ENCODE data around the gene CERS6.

Gene CERS6

DNA sequence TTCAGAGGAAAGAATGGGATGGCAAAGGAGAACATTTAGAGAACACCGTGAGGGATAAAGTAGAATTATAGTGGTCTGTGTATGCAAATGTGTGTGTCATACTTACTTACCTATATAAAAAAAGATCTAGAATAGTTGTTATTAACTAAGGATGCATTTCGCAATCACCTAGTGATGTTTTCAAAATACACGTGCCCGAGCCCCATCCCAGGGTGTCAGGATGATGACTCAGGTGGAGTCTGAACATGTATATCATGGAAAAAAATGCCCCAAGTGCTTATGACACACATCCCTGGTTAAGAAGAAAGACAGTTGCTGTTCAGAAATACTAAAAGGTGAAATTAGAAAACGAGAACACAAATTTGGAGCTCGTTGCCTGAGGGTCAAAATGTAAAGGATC lies 109.0 kb downstream of the CERS6 start:
- Histone ChIP-seq H3K4me1 (ENCODE audit: insufficient read depth, low read length) (peaks cover 24% of the 10 kb centered on the region), H3K4me3 (ENCODE audit: low read depth in 1 of 2, low read length in 2 of 2) (no peak overlapping the region), H3K9ac (ENCODE audit: low read length) (no peak overlapping the region), H3K27ac (ENCODE audit: low read depth, low read length) (no peak overlapping the region), H3K36me3 (ENCODE audit: insufficient read depth, low read length) (no peaks in the 10 kb centered on the region), H3K9me3 (ENCODE audit: low read length) (no peaks in the 10 kb centered on the region), H3K27me3 (ENCODE audit: control insufficient read depth in 1 of 2, insufficient read depth in 2 of 2, low read length in 2 of 2) (no peaks in the 10 kb centered on the region)

GRCh38 chr2:168565512-168565911 lies 109.4 kb downstream of the CERS6 start:
- Histone ChIP-seq H3K4me1 (ENCODE audit: insufficient read depth, low read length) (peaks cover 24% of the 10 kb centered on the region), H3K4me3 (ENCODE audit: low read depth in 1 of 2, low read length in 2 of 2) (no peak overlapping the region), H3K27me3 (ENCODE audit: control insufficient read depth in 1 of 2, insufficient read depth in 2 of 2, low read length in 2 of 2) (no peaks in the 10 kb centered on the region), H3K36me3 (ENCODE audit: insufficient read depth, low read length) (no peaks in the 10 kb centered on the region), H3K9me3 (ENCODE audit: low read length) (no peaks in the 10 kb centered on the region), H3K27ac (ENCODE audit: low read depth, low read length) (no peak overlapping the region), H3K9ac (ENCODE audit: low read length) (no peak overlapping the region)

GRCh38 chr2:168566974-168567665 lies 111.0 kb downstream of the CERS6 start:
- Histone ChIP-seq H3K36me3 (ENCODE audit: insufficient read depth, low read length) (no peaks in the 10 kb centered on the region), H3K4me1 (ENCODE audit: insufficient read depth, low read length) (peaks cover 24% of the 10 kb centered on the region), H3K4me3 (ENCODE audit: low read depth in 1 of 2, low read length in 2 of 2) (no peak overlapping the region), H3K9ac (ENCODE audit: low read length) (no peak overlapping the region), H3K9me3 (ENCODE audit: low read length) (no peaks in the 10 kb centered on the region), H3K27ac (ENCODE audit: low read depth, low read length) (no peak overlapping the region), H3K27me3 (ENCODE audit: control insufficient read depth in 1 of 2, insufficient read depth in 2 of 2, low read length in 2 of 2) (no peaks in the 10 kb centered on the region)

- no peaks in the 10 kb centered on the region for H3K36me3 ChIP-seq (ENCODE audit: insufficient read depth, low read length)
- H3K9ac ChIP-seq (ENCODE audit: low read length), result no peak overlapping the region
- H3K27me3 ChIP-seq (ENCODE audit: control insufficient read depth in 1 of 2, insufficient read depth in 2 of 2, low read length in 2 of 2), result no peaks in the 10 kb centered on the region
- H3K9me3 ChIP-seq (ENCODE audit: low read length), result no peaks in the 10 kb centered on the region
- H3K27ac ChIP-seq (ENCODE audit: low read depth, low read length), result no peak overlapping the region
- peaks cover 24% of the 10 kb centered on the region for H3K4me1 ChIP-seq (ENCODE audit: insufficient read depth, low read length)
- H3K4me3 ChIP-seq (ENCODE audit: low read depth in 1 of 2, low read length in 2 of 2), result no peak overlapping the region
Observed at GRCh38 chr2:168567836-168568235, 111.8 kb downstream of the CERS6 start.

- H3K27ac ChIP-seq (ENCODE audit: low read depth, low read length), result no peak overlapping the region
- H3K4me3 ChIP-seq (ENCODE audit: low read depth in 1 of 2, low read length in 2 of 2), result no peak overlapping the region
- no peaks in the 10 kb centered on the region for H3K36me3 ChIP-seq (ENCODE audit: insufficient read depth, low read length)
- H3K27me3 ChIP-seq (ENCODE audit: control insufficient read depth in 1 of 2, insufficient read depth in 2 of 2, low read length in 2 of 2), result no peaks in the 10 kb centered on the region
- no peak overlapping the region for H3K9ac ChIP-seq (ENCODE audit: low read length)
- H3K9me3 ChIP-seq (ENCODE audit: low read length), result no peaks in the 10 kb centered on the region
- peaks cover 24% of the 10 kb centered on the region for H3K4me1 ChIP-seq (ENCODE audit: insufficient read depth, low read length)
Observed at GRCh38 chr2:168568476-168569267, 112.6 kb downstream of the CERS6 start.

DNA sequence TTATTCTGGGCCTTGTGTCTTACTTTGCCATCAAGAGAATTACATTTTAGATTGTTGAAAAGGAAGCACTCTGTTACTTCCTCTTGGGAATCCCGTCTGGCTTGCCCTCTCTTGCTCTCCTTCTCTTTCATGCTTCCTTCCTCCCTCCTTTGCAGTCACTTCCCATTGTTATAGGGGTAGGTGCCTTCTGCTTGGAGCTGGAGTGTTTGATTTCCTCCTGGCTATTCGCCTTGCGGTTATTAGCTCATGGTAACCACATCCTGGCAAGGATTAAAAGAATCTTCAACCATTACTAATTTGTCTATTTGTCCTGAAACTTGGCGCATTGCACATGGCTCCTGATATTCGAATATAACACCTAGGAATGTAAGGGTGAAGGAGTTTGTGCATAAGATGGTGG lies 115.0 kb downstream of the CERS6 start:
- Histone ChIP-seq H3K27ac (ENCODE audit: low read depth, low read length) (no peak overlapping the region), H3K27me3 (ENCODE audit: control insufficient read depth in 1 of 2, insufficient read depth in 2 of 2, low read length in 2 of 2) (no peaks in the 10 kb centered on the region), H3K4me3 (ENCODE audit: low read depth in 1 of 2, low read length in 2 of 2) (no peak overlapping the region), H3K36me3 (ENCODE audit: insufficient read depth, low read length) (no peaks in the 10 kb centered on the region), H3K9me3 (ENCODE audit: low read length) (no peaks in the 10 kb centered on the region), H3K4me1 (ENCODE audit: insufficient read depth, low read length) (peaks cover 24% of the 10 kb centered on the region), H3K9ac (ENCODE audit: low read length) (no peak overlapping the region)

DNA sequence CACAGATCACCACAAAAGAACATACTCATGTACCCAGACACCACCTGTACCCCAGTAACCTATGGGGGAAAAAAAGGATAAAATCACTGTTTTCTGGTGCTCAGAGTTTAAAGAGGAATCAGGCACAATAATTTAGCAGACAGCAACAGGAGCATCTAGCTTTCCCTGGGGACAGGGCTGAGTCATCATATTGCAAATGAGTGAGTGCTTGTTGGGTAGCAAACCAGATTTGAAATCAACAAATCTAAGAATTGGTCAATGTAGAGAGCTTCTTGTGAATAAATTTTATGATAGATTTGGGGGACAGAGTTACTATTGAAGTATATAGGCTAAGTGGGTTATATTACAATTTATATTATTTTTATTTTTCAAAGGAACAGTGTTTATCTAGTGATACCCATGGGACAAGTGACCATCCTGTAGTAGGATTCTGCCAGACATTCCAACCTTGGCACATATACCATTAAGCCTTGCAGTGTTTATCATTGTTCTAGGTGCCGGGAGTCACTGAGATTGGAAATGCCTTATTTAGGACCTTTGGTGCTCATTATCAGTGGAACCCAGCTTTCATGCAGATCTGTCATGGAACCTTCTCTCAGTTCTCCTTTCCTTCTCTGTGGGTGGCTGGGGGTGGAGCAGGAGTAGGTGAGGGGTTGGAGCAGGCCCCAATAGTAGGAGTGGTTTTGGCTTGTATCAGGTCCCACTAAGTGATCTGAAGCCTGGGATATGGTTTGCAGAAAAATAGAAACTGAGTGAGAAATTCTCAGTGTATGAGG lies 117.2 kb downstream of the CERS6 start:
- Histone ChIP-seq H3K9me3 (ENCODE audit: low read length) (no peaks in the 10 kb centered on the region), H3K36me3 (ENCODE audit: insufficient read depth, low read length) (no peaks in the 10 kb centered on the region), H3K4me3 (ENCODE audit: low read depth in 1 of 2, low read length in 2 of 2) (no peak overlapping the region), H3K4me1 (ENCODE audit: insufficient read depth, low read length) (peaks cover 12% of the 10 kb centered on the region), H3K9ac (ENCODE audit: low read length) (no peak overlapping the region), H3K27me3 (ENCODE audit: control insufficient read depth in 1 of 2, insufficient read depth in 2 of 2, low read length in 2 of 2) (no peaks in the 10 kb centered on the region), H3K27ac (ENCODE audit: low read depth, low read length) (no peak overlapping the region)

DNA sequence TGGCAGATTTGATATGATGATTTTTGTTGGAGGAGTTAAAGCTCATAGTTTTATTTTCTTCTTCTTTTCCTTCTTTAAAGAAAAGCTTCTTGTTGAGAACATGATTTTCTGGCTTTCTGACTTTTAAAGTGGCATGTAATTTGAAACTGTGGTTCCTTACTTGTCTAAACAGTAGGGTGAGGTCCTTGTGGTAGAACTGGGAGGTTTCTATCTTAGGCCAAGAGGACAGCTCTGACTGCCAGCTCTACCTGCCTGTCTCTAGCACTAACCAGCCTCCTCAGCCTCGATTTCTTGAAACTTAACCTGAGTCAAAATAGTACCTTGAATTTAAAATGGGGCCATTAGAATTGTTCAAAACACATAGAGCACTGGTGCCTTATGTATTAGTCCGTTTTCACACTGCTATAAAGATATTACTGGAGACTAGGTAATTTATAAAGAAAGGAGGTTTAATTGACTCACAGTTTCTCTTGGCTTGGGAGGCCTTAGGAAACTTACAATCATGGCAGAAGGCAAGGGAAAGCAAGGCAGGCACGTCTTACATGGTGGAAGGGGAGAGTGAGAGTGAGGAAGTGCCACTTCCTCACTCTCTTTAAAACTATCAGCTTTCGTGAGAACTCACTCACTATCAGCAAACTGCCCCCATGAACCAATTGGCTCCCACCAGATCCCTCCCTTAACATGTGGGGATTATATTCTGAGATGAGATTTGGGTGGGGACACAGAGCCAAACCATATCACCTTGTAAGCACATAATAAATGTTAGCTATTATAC lies 119.0 kb downstream of the CERS6 start:
- Histone ChIP-seq H3K27me3 (ENCODE audit: control insufficient read depth in 1 of 2, insufficient read depth in 2 of 2, low read length in 2 of 2) (no peaks in the 10 kb centered on the region), H3K9ac (ENCODE audit: low read length) (no peak overlapping the region), H3K4me1 (ENCODE audit: insufficient read depth, low read length) (no peaks in the 10 kb centered on the region), H3K4me3 (ENCODE audit: low read depth in 1 of 2, low read length in 2 of 2) (no peak overlapping the region), H3K9me3 (ENCODE audit: low read length) (no peaks in the 10 kb centered on the region), H3K36me3 (ENCODE audit: insufficient read depth, low read length) (no peaks in the 10 kb centered on the region), H3K27ac (ENCODE audit: low read depth, low read length) (no peak overlapping the region)

- no peaks in the 10 kb centered on the region for H3K9me3 ChIP-seq (ENCODE audit: low read length)
- no peaks in the 10 kb centered on the region for H3K4me1 ChIP-seq (ENCODE audit: insufficient read depth, low read length)
- H3K36me3 ChIP-seq (ENCODE audit: insufficient read depth, low read length), result no peaks in the 10 kb centered on the region
- H3K27ac ChIP-seq (ENCODE audit: low read depth, low read length), result no peak overlapping the region
- H3K27me3 ChIP-seq (ENCODE audit: control insufficient read depth in 1 of 2, insufficient read depth in 2 of 2, low read length in 2 of 2), result no peaks in the 10 kb centered on the region
- no peak overlapping the region for H3K4me3 ChIP-seq (ENCODE audit: low read depth in 1 of 2, low read length in 2 of 2)
- no peak overlapping the region for H3K9ac ChIP-seq (ENCODE audit: low read length)
Observed at GRCh38 chr2:168577885-168578284, 121.8 kb downstream of the CERS6 start.

- Histone ChIP-seq H3K27me3 (ENCODE audit: control insufficient read depth in 1 of 2, insufficient read depth in 2 of 2, low read length in 2 of 2) (no peaks in the 10 kb centered on the region), H3K4me3 (ENCODE audit: low read depth in 1 of 2, low read length in 2 of 2) (no peak overlapping the region), H3K4me1 (ENCODE audit: insufficient read depth, low read length) (no peaks in the 10 kb centered on the region), H3K9me3 (ENCODE audit: low read length) (no peaks in the 10 kb centered on the region), H3K36me3 (ENCODE audit: insufficient read depth, low read length) (no peaks in the 10 kb centered on the region), H3K27ac (ENCODE audit: low read depth, low read length) (no peak overlapping the region), H3K9ac (ENCODE audit: low read length) (no peak overlapping the region)
Observed at GRCh38 chr2:168583064-168583709, 127.1 kb downstream of the CERS6 start.

All from muscle layer of colon (tissue), 2 donors.